Hepatocyte (in vitro differentiated cells): ENCODE measurements around the gene ANKRD31. TPM values are rescaled to one million over a fixed set of nuclear protein-coding genes. Genes with fewer than 3 reads are reported as not detected.
A peak's percentile ranks its signal among the peaks of the same experiment; 100 is the strongest.

Experiments
- DNase-seq: peaks from one replicate; pipeline ENCODE4 v3.0.0-alpha.2; 2016; ENCODE audit warnings: low spot score
- H2AFZ ChIP-seq: fragments of 200-600 bp; sonication (generic); 2 replicates; pipeline ENCODE4 v1.6.0; 2016; ENCODE audit warnings: antibody characterized with exemption, mild to moderate bottlenecking
- H3K27ac ChIP-seq: fragments of 200-600 bp; sonication (generic); 2 replicates; pipeline ENCODE4 v1.5.1; 2016; ENCODE audit warnings: mild to moderate bottlenecking
- H3K27me3 ChIP-seq: fragments of 200-600 bp; sonication (generic); 2 replicates; pipeline ENCODE4 v1.6.1; 2016
- H3K36me3 ChIP-seq: fragments of 200-600 bp; sonication (generic); replicated peaks from 2 replicates; pipeline ENCODE4 v1.5.1; 2016; ENCODE audit warnings: low read depth; ENCODE audit not compliant: insufficient read depth
- H3K4me1 ChIP-seq: fragments of 200-600 bp; sonication (generic); 2 replicates; pipeline ENCODE4 v1.5.1; 2016; ENCODE audit warnings: mild to moderate bottlenecking, moderate library complexity; ENCODE audit not compliant: insufficient read depth
- H3K4me2 ChIP-seq: fragments of 200-600 bp; sonication (generic); 2 replicates; pipeline ENCODE4 v1.6.0; 2016
- H3K4me3 ChIP-seq: fragments of 200-600 bp; sonication (generic); 2 replicates; pipeline ENCODE4 v1.5.1; 2016; ENCODE audit warnings: mild to moderate bottlenecking
- H3K79me2 ChIP-seq: fragments of 200-600 bp; sonication (generic); 2 replicates; pipeline ENCODE4 v1.6.0; 2017; ENCODE audit warnings: mild to moderate bottlenecking
- H3K9me2 ChIP-seq: fragments of 200-600 bp; sonication (generic); replicated peaks from 2 replicates; pipeline ENCODE4 v1.6.0; 2017; ENCODE audit warnings: mild to moderate bottlenecking; ENCODE audit not compliant: insufficient read depth
- H3K9me3 ChIP-seq: fragments of 200-600 bp; sonication (generic); 2 replicates; pipeline ENCODE4 v1.5.1; 2016; ENCODE audit warnings: low read depth, mild to moderate bottlenecking
- H4K20me1 ChIP-seq: fragments of 200-600 bp; sonication (generic); 2 replicates; pipeline ENCODE4 v1.6.0; 2016; ENCODE audit warnings: mild to moderate bottlenecking; ENCODE audit not compliant: insufficient read depth, poor library complexity, severe bottlenecking
- EZH2 ChIP-seq: fragments of 200-600 bp; sonication (generic); IDR thresholded peaks from 2 replicates; pipeline ENCODE4 v1.6.1; 2016; ENCODE audit warnings: antibody characterized with exemption, mild to moderate bottlenecking, borderline replicate concordance
- EZH2phosphoT487 ChIP-seq: fragments of 200-600 bp; sonication (generic); IDR thresholded peaks from one replicate; pipeline ENCODE4 v1.6.1; 2018; ENCODE audit warnings: antibody characterized with exemption, mild to moderate bottlenecking, low read depth, moderate library complexity; ENCODE audit not compliant: unreplicated experiment, severe bottlenecking
- WGBS: methylation state at CpG from one replicate; pipeline ENCODE4 v1.1.6; 2016; ENCODE audit warnings: low lambda C conversion rate; ENCODE audit errors: missing lambda C conversion rate; 5-methylcytosine and 5-hydroxymethylcytosine counted together
- polyA plus RNA-seq: library from polyadenylated mRNA; unstranded; fragments of >200 nt; fragmentation: Nextera tagmentation; extraction: Ambion mirVana; gene quantifications from 2 replicates; pipeline ENCODE4 v1.2.1, GENCODE V29; 2016
- total RNA-seq: library from RNA; depleted of rRNA; stranded (reverse); fragments of >200 nt; gene quantifications from 2 replicates; pipeline ENCODE4 v1.2.3, GENCODE V29; 2014
- TF ChIP-seq, protein P1 (sequence below): fragments of 200-600 bp; sonication (generic); IDR thresholded peaks from 2 replicates; pipeline ENCODE4 v1.5.1; 2016; ENCODE audit warnings: antibody characterized with exemption, mild to moderate bottlenecking; ENCODE audit not compliant: poor library complexity

Gene ANKRD31
- total and polyA plus RNA-seq, 2 experiments from 2014 or later, result 0.19 to 0.47 TPM

DNA sequence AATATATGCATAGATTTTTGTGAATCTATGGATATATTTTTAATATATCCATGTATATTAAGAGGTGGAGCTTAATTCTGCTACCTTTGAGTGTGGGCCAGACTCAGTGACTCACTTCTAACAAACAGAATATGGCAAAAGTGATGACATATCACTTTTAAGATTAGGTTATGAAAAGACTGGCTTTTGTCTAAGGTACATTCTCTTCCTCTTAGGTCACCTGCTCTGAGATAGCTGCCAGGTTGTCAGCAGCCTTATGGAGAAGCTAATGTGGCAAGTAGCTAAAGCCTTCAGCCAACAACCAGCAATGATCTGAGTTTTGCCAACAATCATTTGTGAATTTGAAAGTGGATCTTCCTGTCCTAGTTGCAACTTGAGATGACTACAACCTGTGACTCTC lies 83.8 kb downstream of the ANKRD31 start:
- Histone ChIP-seq H3K4me1 (no peaks in the 10 kb centered on the region), H4K20me1 (no peaks in the 10 kb centered on the region), H3K9me2 (no peaks in the 10 kb centered on the region), H3K27me3 (no peaks in the 10 kb centered on the region), H3K4me2 (no peak overlapping the region), H3K79me2 (no peaks in the 10 kb centered on the region), H2AFZ (no peak overlapping the region), H3K9me3 (no peaks in the 10 kb centered on the region), H3K4me3 (no peak overlapping the region), H3K27ac (no peak overlapping the region), H3K36me3 (no peaks in the 10 kb centered on the region)
- peak; percentile 10 for DNase-seq
- no peak for TF ChIP-seq EZH2phosphoT487
- TF ChIP-seq, protein P1, sequence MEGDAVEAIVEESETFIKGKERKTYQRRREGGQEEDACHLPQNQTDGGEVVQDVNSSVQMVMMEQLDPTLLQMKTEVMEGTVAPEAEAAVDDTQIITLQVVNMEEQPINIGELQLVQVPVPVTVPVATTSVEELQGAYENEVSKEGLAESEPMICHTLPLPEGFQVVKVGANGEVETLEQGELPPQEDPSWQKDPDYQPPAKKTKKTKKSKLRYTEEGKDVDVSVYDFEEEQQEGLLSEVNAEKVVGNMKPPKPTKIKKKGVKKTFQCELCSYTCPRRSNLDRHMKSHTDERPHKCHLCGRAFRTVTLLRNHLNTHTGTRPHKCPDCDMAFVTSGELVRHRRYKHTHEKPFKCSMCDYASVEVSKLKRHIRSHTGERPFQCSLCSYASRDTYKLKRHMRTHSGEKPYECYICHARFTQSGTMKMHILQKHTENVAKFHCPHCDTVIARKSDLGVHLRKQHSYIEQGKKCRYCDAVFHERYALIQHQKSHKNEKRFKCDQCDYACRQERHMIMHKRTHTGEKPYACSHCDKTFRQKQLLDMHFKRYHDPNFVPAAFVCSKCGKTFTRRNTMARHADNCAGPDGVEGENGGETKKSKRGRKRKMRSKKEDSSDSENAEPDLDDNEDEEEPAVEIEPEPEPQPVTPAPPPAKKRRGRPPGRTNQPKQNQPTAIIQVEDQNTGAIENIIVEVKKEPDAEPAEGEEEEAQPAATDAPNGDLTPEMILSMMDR, result no peak
- no peak for TF ChIP-seq EZH2

DNA sequence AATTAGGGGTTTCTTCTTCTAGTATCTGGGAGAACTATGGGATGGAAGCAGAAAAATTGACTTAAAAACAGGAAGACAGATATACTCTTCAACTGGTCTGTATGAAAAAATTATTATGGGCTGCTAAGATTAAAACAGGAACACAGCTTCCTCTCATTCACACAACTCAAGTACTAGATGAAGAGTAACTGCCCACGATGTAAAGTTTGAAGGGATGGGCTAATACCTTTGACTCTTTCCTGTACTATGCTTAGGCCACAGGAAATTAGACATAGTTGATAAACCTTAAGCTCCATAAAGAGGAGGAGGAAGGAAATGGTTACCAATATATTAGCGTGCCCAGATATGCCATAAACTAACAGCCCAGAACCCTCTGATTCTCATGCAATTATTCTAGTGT lies 88.6 kb downstream of the ANKRD31 start:
- 76% methylated on average over 2 of the region's 2 CpGs for WGBS
- Histone ChIP-seq H3K9me2 (no peaks in the 10 kb centered on the region), H3K36me3 (no peaks in the 10 kb centered on the region), H3K4me1 (no peaks in the 10 kb centered on the region), H4K20me1 (no peaks in the 10 kb centered on the region), H3K27ac (no peak overlapping the region), H2AFZ (no peak overlapping the region), H3K4me3 (no peak overlapping the region), H3K27me3 (no peaks in the 10 kb centered on the region), H3K4me2 (no peak overlapping the region), H3K9me3 (no peaks in the 10 kb centered on the region), H3K79me2 (no peaks in the 10 kb centered on the region)
- no peak for DNase-seq
- TF ChIP-seq, protein P1, result no peak
- no peak for TF ChIP-seq EZH2
- TF ChIP-seq EZH2phosphoT487, result no peak

DNA sequence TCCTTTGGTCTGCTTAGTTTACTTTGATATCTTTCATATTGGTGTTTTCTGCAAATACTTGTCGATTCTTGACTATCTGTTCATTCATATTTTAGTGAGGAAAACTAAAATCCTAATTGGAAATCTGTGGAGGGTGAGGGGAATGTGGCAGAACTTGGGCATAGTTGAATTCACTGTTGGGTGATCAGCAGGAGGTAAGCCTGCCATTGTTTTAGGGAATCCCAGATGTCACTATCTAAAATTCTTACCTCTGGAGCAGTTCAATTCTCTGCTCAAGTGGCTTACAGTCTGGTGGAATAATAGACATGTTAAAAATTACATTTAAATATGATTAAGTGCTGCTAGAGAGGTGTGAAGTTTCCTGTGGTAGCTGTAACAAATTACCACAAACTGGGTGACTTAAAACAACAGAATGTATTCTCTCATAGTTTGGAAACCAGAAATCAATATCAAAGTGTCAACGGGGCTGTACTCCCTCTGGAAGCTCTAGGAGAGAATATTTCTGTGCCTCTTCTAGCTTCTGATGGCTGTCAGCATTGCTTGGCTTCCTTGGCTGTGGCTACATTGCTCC lies 94.0 kb downstream of the ANKRD31 start:
- Histone ChIP-seq H3K4me3 (no peak overlapping the region), H3K36me3 (no peaks in the 10 kb centered on the region), H3K27me3 (no peaks in the 10 kb centered on the region), H3K4me2 (no peak overlapping the region), H4K20me1 (no peaks in the 10 kb centered on the region), H3K9me2 (no peaks in the 10 kb centered on the region), H3K9me3 (no peaks in the 10 kb centered on the region), H3K4me1 (no peaks in the 10 kb centered on the region), H3K79me2 (no peaks in the 10 kb centered on the region), H3K27ac (no peak overlapping the region), H2AFZ (no peak overlapping the region)
- WGBS, result 58% methylated on average over 2 of the region's 2 CpGs
- DNase-seq, result no peak
- TF ChIP-seq EZH2, result no peak
- no peak for TF ChIP-seq EZH2phosphoT487
- TF ChIP-seq, protein P1, result no peak

DNA sequence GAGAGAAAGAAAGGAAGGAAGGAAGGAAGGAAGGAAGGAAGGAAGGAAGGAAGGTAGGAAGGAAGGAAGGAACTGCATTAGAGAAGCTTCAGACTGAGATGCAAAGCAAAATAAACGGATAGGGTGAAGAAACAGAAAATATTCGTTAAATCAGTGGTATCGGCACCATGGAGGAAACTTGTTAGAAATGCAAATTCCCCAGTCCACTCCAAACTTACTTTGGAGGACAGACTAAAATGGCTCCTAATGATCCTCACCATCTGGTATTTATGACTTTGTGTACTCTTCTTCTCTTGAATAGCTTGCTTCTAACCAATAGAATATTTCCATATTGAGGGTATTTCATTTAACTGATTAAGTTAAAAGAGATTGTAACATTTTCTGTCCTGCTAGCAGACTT lies 96.4 kb downstream of the ANKRD31 start:
- Histone ChIP-seq H3K79me2 (no peaks in the 10 kb centered on the region), H3K36me3 (no peaks in the 10 kb centered on the region), H3K27ac (no peak overlapping the region), H3K9me3 (no peaks in the 10 kb centered on the region), H2AFZ (no peak overlapping the region), H3K9me2 (no peaks in the 10 kb centered on the region), H3K4me2 (no peak overlapping the region), H3K4me1 (no peaks in the 10 kb centered on the region), H4K20me1 (no peaks in the 10 kb centered on the region), H3K4me3 (no peak overlapping the region), H3K27me3 (no peaks in the 10 kb centered on the region)
- DNase-seq, result no peak
- 90% methylated on average over 3 of the region's 3 CpGs for WGBS
- TF ChIP-seq EZH2phosphoT487 (no peak), EZH2 (no peak)
- TF ChIP-seq, protein P1, result no peak
